ENCODE results near the gene TC2N. TPM values are rescaled to one million over a fixed set of nuclear protein-coding genes. Genes with fewer than 3 reads are reported as not detected.
"Not testable (repeated sequence)": the region's sequence is repeated elsewhere in the genome, so short reads cannot be mapped to it uniquely, and the experiment has no call there.

The TC2N gene
- total RNA-seq, 1 experiment from 2014 or later, result 30.6 TPM

DNA sequence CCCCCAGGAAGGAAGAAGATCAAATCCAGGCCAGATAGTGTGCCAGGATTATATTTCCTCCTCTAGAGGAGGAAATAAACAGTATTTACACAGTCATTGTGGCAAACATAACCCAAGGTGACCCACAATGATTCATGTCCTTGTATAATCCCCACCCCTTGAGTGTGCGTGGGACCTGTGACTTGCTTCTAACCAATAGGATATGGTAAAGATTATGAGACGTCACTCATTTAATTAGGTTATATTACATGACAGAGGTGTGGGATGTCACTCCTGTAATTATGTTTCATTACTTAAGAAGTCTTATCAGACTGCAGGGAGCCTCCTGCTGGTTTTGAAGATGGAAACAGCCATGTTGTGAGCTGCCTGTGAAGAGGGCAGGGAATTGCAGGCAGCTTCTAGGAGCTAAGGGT lies 123.3 kb downstream of the TC2N start:
- ChIA-PET CTCF (no interaction called here), POLR2A (no interaction called here)
- no peak for TF ChIP-seq CTCF (IDR thresholded peaks at IDR 0.05; ENCODE audit: insufficient read depth in 1 of 2, low read depth in 1 of 2, low read length in 1 of 2, severe bottlenecking in 1 of 2, unreplicated experiment in 1 of 2)
- no peaks in the 10 kb centered on the region for H3K27me3 ChIP-seq (replicated peaks; ENCODE audit: control insufficient read depth, insufficient read depth, low read length)
- no peaks in the 10 kb centered on the region for H3K9me3 ChIP-seq
- BruUV-seq (replicated peaks), result no TSS peak
- no peak overlapping the region for H3K4me3 Mint-ChIP-seq (ENCODE audit: unreplicated experiment)
- H3K27me3 Mint-ChIP-seq (ENCODE audit: insufficient read depth, unreplicated experiment), result no peaks in the 10 kb centered on the region
- H3K36me3 ChIP-seq (ENCODE audit: control insufficient read depth, insufficient read depth, low read length), result no peaks in the 10 kb centered on the region
- no peak for DNase-seq
- no peak overlapping the region for H3K4me3 ChIP-seq (ENCODE audit: low read depth, low read length)
- H3K9me3 Mint-ChIP-seq (ENCODE audit: unreplicated experiment), result no peaks in the 10 kb centered on the region
- H3K36me3 Mint-ChIP-seq (ENCODE audit: insufficient read depth, unreplicated experiment), result no peaks in the 10 kb centered on the region
- intact Hi-C loops (cut with micrococcal nuclease; ENCODE audit: unreplicated experiment), result no loop called here
- H3K4me1 Mint-ChIP-seq (ENCODE audit: low read depth, unreplicated experiment), result no peaks in the 10 kb centered on the region
- H3K27ac Mint-ChIP-seq (ENCODE audit: unreplicated experiment), result no peak overlapping the region
- peaks cover 11% of the 10 kb centered on the region; the same call in 1 of the 2 replicates for H3K4me1 ChIP-seq

DNA sequence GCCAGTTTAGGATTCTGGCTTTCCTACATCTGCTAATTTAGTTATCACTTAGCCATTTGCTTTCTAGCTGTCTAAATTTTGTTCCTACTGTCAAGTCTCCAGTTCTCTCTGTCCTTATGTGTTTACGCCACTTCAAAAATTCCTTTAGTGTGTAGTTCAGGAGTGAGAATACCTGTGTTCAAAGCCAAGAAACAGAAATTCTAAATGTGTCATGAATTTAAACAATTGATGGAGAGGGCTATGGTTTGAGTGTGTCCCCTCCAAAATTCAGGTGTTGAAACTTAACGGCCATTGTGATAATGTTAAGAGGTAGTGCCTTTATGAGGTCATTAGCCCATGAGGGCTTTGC lies 124.1 kb downstream of the TC2N start:
- Mint-ChIP-seq H3K4me3 (ENCODE audit: unreplicated experiment) (no peak overlapping the region), H3K27me3 (ENCODE audit: insufficient read depth, unreplicated experiment) (no peaks in the 10 kb centered on the region), H3K4me1 (ENCODE audit: low read depth, unreplicated experiment) (no peaks in the 10 kb centered on the region), H3K36me3 (ENCODE audit: insufficient read depth, unreplicated experiment) (no peaks in the 10 kb centered on the region), H3K9me3 (ENCODE audit: unreplicated experiment) (no peaks in the 10 kb centered on the region), H3K27ac (ENCODE audit: unreplicated experiment) (no peak overlapping the region)
- Histone ChIP-seq H3K36me3 (ENCODE audit: control insufficient read depth, insufficient read depth, low read length) (no peaks in the 10 kb centered on the region), H3K4me3 (ENCODE audit: low read depth, low read length) (no peak overlapping the region), H3K27me3 (replicated peaks; ENCODE audit: control insufficient read depth, insufficient read depth, low read length) (no peaks in the 10 kb centered on the region), H3K9me3 (no peaks in the 10 kb centered on the region), H3K4me1 (peaks cover 11% of the 10 kb centered on the region; the same call in 1 of the 2 replicates)
- POLR2A ChIA-PET, result no interaction called here
- intact Hi-C loops (cut with micrococcal nuclease; ENCODE audit: unreplicated experiment), result no loop called here
- TF ChIP-seq CTCF (IDR thresholded peaks at IDR 0.05; ENCODE audit: insufficient read depth in 1 of 2, low read depth in 1 of 2, low read length in 1 of 2, severe bottlenecking in 1 of 2, unreplicated experiment in 1 of 2), result no peak
- no peak for DNase-seq
- CTCF ChIA-PET, result no interaction called here
- no TSS peak for BruUV-seq (replicated peaks)

- no peaks in the 10 kb centered on the region for H3K9me3 ChIP-seq
- TF ChIP-seq CTCF (IDR thresholded peaks at IDR 0.05; ENCODE audit: insufficient read depth in 1 of 2, low read depth in 1 of 2, low read length in 1 of 2, severe bottlenecking in 1 of 2, unreplicated experiment in 1 of 2), result no peak
- POLR2A ChIA-PET, result no interaction called here
Measured at GRCh38 chr14:91742621-91743304, 124.6 kb downstream of the TC2N start.

DNA sequence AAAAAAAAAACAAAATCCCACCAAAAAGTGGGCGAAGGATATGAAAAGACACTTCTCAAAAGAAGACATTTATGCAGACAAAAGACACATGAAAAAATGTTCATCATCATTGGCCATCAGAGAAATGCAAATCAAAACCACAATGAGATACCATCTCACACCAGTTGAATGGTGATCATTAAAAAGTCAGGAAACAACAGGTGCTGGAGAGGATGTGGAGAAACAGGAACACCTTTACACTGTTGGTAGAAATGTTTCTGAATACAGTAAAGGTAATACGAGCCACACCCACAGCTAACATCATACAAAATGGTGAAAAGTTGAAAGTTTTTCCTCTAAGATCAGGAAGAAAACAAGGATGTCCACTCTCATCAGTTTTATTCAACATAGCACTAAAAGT lies 127.5 kb downstream of the TC2N start:
- H3K4me1 ChIP-seq, result peaks cover 11% of the 10 kb centered on the region
- BruUV-seq (replicated peaks); POLR2A ChIA-PET; H3K4me3 ChIP-seq (ENCODE audit: low read depth, low read length); H3K27ac Mint-ChIP-seq (ENCODE audit: unreplicated experiment); H3K9me3 ChIP-seq; CTCF ChIA-PET; intact Hi-C loops (cut with micrococcal nuclease; ENCODE audit: unreplicated experiment); H3K27me3 ChIP-seq (replicated peaks; ENCODE audit: control insufficient read depth, insufficient read depth, low read length); H3K4me3 Mint-ChIP-seq (ENCODE audit: unreplicated experiment); H3K4me1 Mint-ChIP-seq (ENCODE audit: low read depth, unreplicated experiment); H3K36me3 Mint-ChIP-seq (ENCODE audit: insufficient read depth, unreplicated experiment); H3K27me3 Mint-ChIP-seq (ENCODE audit: insufficient read depth, unreplicated experiment); DNase-seq; H3K36me3 ChIP-seq (ENCODE audit: control insufficient read depth, insufficient read depth, low read length): not testable (repeated sequence)
- H3K9me3 Mint-ChIP-seq (ENCODE audit: unreplicated experiment), result peaks cover 12% of the 10 kb centered on the region

More at GRCh38 chr14:91742621-91743304, 124.6 kb downstream of the TC2N start:
- Histone ChIP-seq H3K4me3 (ENCODE audit: low read depth, low read length) (no peak overlapping the region), H3K4me1 (peaks cover 11% of the 10 kb centered on the region), H3K27me3 (replicated peaks; ENCODE audit: control insufficient read depth, insufficient read depth, low read length) (no peaks in the 10 kb centered on the region), H3K36me3 (ENCODE audit: control insufficient read depth, insufficient read depth, low read length) (no peaks in the 10 kb centered on the region)
- Mint-ChIP-seq H3K36me3 (ENCODE audit: insufficient read depth, unreplicated experiment) (no peaks in the 10 kb centered on the region), H3K4me3 (ENCODE audit: unreplicated experiment) (no peak overlapping the region), H3K4me1 (ENCODE audit: low read depth, unreplicated experiment) (no peaks in the 10 kb centered on the region), H3K27ac (ENCODE audit: unreplicated experiment) (no peak overlapping the region), H3K9me3 (ENCODE audit: unreplicated experiment) (no peaks in the 10 kb centered on the region), H3K27me3 (ENCODE audit: insufficient read depth, unreplicated experiment) (no peaks in the 10 kb centered on the region)
- no TSS peak for BruUV-seq (replicated peaks)
- CTCF ChIA-PET, result no interaction called here
- no peak for DNase-seq
- intact Hi-C loops (cut with micrococcal nuclease; ENCODE audit: unreplicated experiment), result no loop called here

Measured in Caco-2 (cell line).